IMR-90 (cell line): ENCODE results near the gene NOA1. TPM values are rescaled to one million over a fixed set of nuclear protein-coding genes. Genes with fewer than 3 reads are reported as not detected.

Experiments used
- ATAC-seq: fragments of 200-7000 bp; cut with Tn5 transposase; 2 replicates; pipeline ENCODE4 v1.9.1; 2020; ENCODE audit warnings: low read depth, mild to moderate bottlenecking, moderate library complexity
- BruUV-seq: library from RNA; stranded (reverse); fragments of 400-500 nt; replicated peaks from 2 replicates; lab custom pipeline; 2021; lab: Mats Ljungman, UMichigan
- CTCF ChIA-PET: fragments of 300-600 bp; formaldehyde crosslinking; extraction: SDS; loops from one replicate; lab custom pipeline; 2021; ENCODE audit warnings: antibody characterized with exemption; lab: Yijun Ruan, JAX
- POLR2A ChIA-PET: fragments of 300-600 bp; sonication (Branson Sonifier 250); formaldehyde crosslinking; loops from one replicate; lab custom pipeline; 2022; ENCODE audit warnings: antibody characterized with exemption; ENCODE audit not compliant: unreplicated experiment; lab: Charles Lee
- DNase-seq: peaks from one replicate; pipeline ENCODE4 v3.0.0; 2013
- H2AFZ ChIP-seq: replicated peaks from 2 replicates; pipeline ENCODE3; 2013; ENCODE audit warnings: low read length, mild to moderate bottlenecking; ENCODE audit not compliant: poor library complexity
- H2AK5ac ChIP-seq: 2 replicates; pipeline ENCODE4 v1.6.1; 2013; ENCODE audit warnings: low read depth, low read length, inconsistent platforms
- H2AK9ac ChIP-seq: replicated peaks from 2 replicates; pipeline ENCODE3; 2013; ENCODE audit warnings: mild to moderate bottlenecking, low read depth, low read length, moderate library complexity; ENCODE audit not compliant: poor library complexity
- H2BK120ac ChIP-seq: 2 replicates; pipeline ENCODE4 v1.6.1; 2013; ENCODE audit warnings: low read depth, low read length, inconsistent platforms
- H2BK15ac ChIP-seq: 3 replicates; pipeline ENCODE4 v1.6.1; 2013; ENCODE audit warnings: low read depth, low read length, inconsistent platforms
- H2BK20ac ChIP-seq: 2 replicates; pipeline ENCODE4 v1.6.1; 2013; ENCODE audit warnings: low read depth, mild to moderate bottlenecking, inconsistent platforms, low read length, moderate library complexity
- H2BK5ac ChIP-seq: 2 replicates; pipeline ENCODE4 v1.6.1; 2013; ENCODE audit warnings: mild to moderate bottlenecking, low read depth, low read length, inconsistent platforms; ENCODE audit not compliant: poor library complexity, severe bottlenecking
- H3K14ac ChIP-seq: replicated peaks from 2 replicates; pipeline ENCODE4 v1.6.1; 2013; ENCODE audit warnings: low read depth, low read length, inconsistent platforms
- H3K18ac ChIP-seq: 2 replicates; pipeline ENCODE4 v1.6.1; 2013; ENCODE audit warnings: low read depth, low read length, control low read depth
- H3K23ac ChIP-seq: 2 replicates; pipeline ENCODE4 v1.6.1; 2013; ENCODE audit warnings: low read depth, low read length, inconsistent platforms
- H3K27ac ChIP-seq: 2 replicates; pipeline ENCODE4 v1.5.1; 2013; ENCODE audit warnings: mild to moderate bottlenecking, control low read depth, low read length; ENCODE audit not compliant: insufficient read depth
- H3K27me3 ChIP-seq: 2 replicates; pipeline ENCODE4 v1.6.1; 2013; ENCODE audit warnings: low read length; ENCODE audit not compliant: control insufficient read depth, insufficient read depth
- H3K36me3 ChIP-seq: 2 replicates; pipeline ENCODE4 v1.6.1; 2013; ENCODE audit warnings: low read length, mixed read lengths; ENCODE audit not compliant: control insufficient read depth, insufficient read depth
- H3K4ac ChIP-seq: 2 replicates; pipeline ENCODE4 v1.6.1; 2013; ENCODE audit warnings: low read depth, low read length, inconsistent platforms
- H3K4me1 ChIP-seq: 2 replicates; pipeline ENCODE4 v1.6.1; 2013; ENCODE audit warnings: low read length, mixed read lengths; ENCODE audit not compliant: control insufficient read depth, insufficient read depth
- H3K4me2 ChIP-seq: 2 replicates; pipeline ENCODE4 v1.6.1; 2013; ENCODE audit warnings: low read depth, mild to moderate bottlenecking, control low read depth, low read length, moderate library complexity
- H3K4me3 ChIP-seq: 2 replicates; pipeline ENCODE4 v1.5.1; 2013; ENCODE audit warnings: low read depth, mild to moderate bottlenecking, control low read depth, low read length, moderate library complexity; ENCODE audit not compliant: insufficient read depth
- H3K56ac ChIP-seq: 2 replicates; pipeline ENCODE4 v1.6.1; 2013; ENCODE audit warnings: low read length, inconsistent platforms; ENCODE audit not compliant: insufficient read depth; ENCODE audit errors: extremely low read depth
- H3K79me1 ChIP-seq, 2 experiments: 2 replicates each; pipeline ENCODE4 v1.6.1; 2013; ENCODE audit warnings: low read length in 2 of 2, inconsistent platforms in 1 of 2, low read depth in 1 of 2
- H3K9ac ChIP-seq: 2 replicates; pipeline ENCODE4 v1.6.1; 2013; ENCODE audit warnings: low read depth, low read length, control low read depth
- H3K9me1 ChIP-seq: 2 replicates; pipeline ENCODE4 v1.6.1; 2013; ENCODE audit warnings: low read length, inconsistent platforms; ENCODE audit not compliant: insufficient read depth
- H3K9me3 ChIP-seq: 2 replicates; pipeline ENCODE4 v1.6.1; 2013; ENCODE audit warnings: low read length; ENCODE audit not compliant: control insufficient read depth, insufficient read depth
- H4K20me1 ChIP-seq: 2 replicates; pipeline ENCODE4 v1.6.1; 2013; ENCODE audit warnings: low read length, inconsistent platforms; ENCODE audit not compliant: insufficient read depth
- H4K5ac ChIP-seq: 2 replicates; pipeline ENCODE4 v1.6.1; 2013; ENCODE audit warnings: mild to moderate bottlenecking, low read depth, low read length, control low read depth
- H4K8ac ChIP-seq, 2 experiments: 2 replicates each; pipeline ENCODE4 v1.6.1; 2013; ENCODE audit warnings: low read depth in 2 of 2, low read length in 2 of 2, control low read depth in 1 of 2, inconsistent platforms in 1 of 2
- H4K91ac ChIP-seq: 2 replicates; pipeline ENCODE4 v1.6.1; 2013; ENCODE audit warnings: low read depth, low read length, inconsistent platforms; ENCODE audit not compliant: insufficient read depth
- BHLHE40 ChIP-seq: fragments of 150-350 bp; IDR thresholded peaks from 2 replicates; pipeline ENCODE4 v1.6.1; 2016; ENCODE audit warnings: mild to moderate bottlenecking, low read depth, low read length
- FOS ChIP-seq: fragments of 150-350 bp; IDR thresholded peaks from 2 replicates; pipeline ENCODE4 v1.6.1; 2016; ENCODE audit warnings: low read depth, low read length
- RCOR1 ChIP-seq: IDR thresholded peaks from 2 replicates; pipeline ENCODE4 v1.6.1; 2012; ENCODE audit warnings: mild to moderate bottlenecking, low read length, improper control_type of control experiment; ENCODE audit not compliant: insufficient replicate concordance
- RFX5 ChIP-seq: IDR thresholded peaks from 2 replicates; pipeline ENCODE4 v1.8.0; 2012; ENCODE audit warnings: low read depth, mild to moderate bottlenecking, low read length, moderate library complexity
- WGBS, 2 experiments: methylation state at CpG; one replicate each; pipeline versions ENCODE4 v1.1.5 to v1.1.7; 2013; ENCODE audit warnings: missing lambda C conversion rate in 2 of 2; ENCODE audit not compliant: insufficient read length in 1 of 2; ENCODE audit errors: extremely low coverage in 2 of 2; 5-methylcytosine and 5-hydroxymethylcytosine counted together
- dilution Hi-C: fragments of 300-500 bp; cut with HindIII; formaldehyde crosslinking; loops from one replicate; pipeline ENCODE4 v1.14.3; 2018; ENCODE audit warnings: low sequenced_read_pairs; ENCODE audit not compliant: unreplicated experiment
- in situ Hi-C: fragments of 300-500 bp; cut with MboI; formaldehyde crosslinking; loops from 3 replicates; pipeline ENCODE4 v1.14.3; 2019; ENCODE audit warnings: low sequenced_read_pairs, inconsistent platforms, mixed read lengths
- intact Hi-C: fragments of 100-400 bp; cut with micrococcal nuclease; formaldehyde crosslinking; loops from 2 replicates; pipeline ENCODE4 v1.10.0; 2022
- polyA plus RNA-seq, 3 experiments: library from polyadenylated mRNA; depleted of rRNA; stranded (reverse); fragments of >200 nt; gene quantifications; 2 replicates each; pipeline ENCODE4 v1.2.3, GENCODE V29; 2012; ENCODE audit warnings: low replicate concordance in 1 of 3
- total RNA-seq: library from RNA; depleted of rRNA; stranded (reverse); fragments of >200 nt; gene quantifications from 2 replicates; pipeline ENCODE4 v1.2.3, GENCODE V29; 2012
- TF ChIP-seq, protein P1 (sequence below): conservative IDR thresholded peaks from 2 replicates; pipeline ENCODE4 v1.5.1; 2012; ENCODE audit warnings: mild to moderate bottlenecking, low read depth, low read length, improper control_type of control experiment
- TF ChIP-seq, protein P2 (sequence below): fragments of 150-350 bp; IDR thresholded peaks from 2 replicates; pipeline ENCODE4 v1.6.1; 2017; ENCODE audit warnings: mild to moderate bottlenecking, antibody characterized with exemption, low read length, low read depth

NOA1 gene
- total and polyA plus RNA-seq, 2 of the 4 experiments (the other 2 are of a cell fraction): 10.4 to 10.8 TPM

DNA sequence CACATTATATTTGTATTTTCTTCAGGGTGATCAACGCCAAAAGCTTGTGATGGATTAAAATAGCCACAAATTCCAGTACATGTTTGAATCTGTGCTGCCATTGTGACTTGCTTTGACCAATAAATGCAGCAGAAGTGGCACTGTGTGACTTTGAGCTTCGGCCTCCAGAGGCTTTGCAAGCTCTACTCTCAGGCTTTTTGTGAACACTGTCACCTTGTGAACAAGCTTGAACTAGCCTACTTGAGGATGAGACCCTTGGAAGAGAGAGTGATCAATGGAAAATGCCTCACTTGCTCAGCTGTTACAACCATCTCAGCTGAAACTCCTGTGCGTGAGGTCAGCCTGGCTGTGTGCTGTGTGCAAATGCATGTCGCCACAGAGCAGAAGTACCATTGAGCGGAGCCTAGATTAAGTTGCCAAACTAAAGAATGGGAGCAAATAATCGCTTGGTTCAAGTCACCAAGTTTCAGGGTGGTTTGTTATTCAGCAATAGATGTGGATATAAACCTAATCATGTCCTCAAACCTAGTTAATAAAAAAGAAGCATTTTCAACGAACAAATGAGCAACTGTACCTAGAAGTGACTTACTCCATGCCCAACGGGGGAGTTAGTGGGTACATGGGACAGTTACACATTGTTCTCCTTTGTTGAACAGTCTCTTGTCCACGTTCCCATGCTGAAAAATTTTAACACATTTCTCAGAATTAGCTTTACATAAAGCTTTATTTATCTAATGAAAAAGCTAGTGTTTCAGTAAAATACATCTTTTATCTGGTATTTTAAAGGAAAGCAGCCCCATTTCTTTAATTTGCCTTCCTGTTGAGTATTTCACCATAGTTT is 23.5 kb downstream of the NOA1 start (continued):
- no peak for TF ChIP-seq RCOR1
- TF ChIP-seq, protein P1, sequence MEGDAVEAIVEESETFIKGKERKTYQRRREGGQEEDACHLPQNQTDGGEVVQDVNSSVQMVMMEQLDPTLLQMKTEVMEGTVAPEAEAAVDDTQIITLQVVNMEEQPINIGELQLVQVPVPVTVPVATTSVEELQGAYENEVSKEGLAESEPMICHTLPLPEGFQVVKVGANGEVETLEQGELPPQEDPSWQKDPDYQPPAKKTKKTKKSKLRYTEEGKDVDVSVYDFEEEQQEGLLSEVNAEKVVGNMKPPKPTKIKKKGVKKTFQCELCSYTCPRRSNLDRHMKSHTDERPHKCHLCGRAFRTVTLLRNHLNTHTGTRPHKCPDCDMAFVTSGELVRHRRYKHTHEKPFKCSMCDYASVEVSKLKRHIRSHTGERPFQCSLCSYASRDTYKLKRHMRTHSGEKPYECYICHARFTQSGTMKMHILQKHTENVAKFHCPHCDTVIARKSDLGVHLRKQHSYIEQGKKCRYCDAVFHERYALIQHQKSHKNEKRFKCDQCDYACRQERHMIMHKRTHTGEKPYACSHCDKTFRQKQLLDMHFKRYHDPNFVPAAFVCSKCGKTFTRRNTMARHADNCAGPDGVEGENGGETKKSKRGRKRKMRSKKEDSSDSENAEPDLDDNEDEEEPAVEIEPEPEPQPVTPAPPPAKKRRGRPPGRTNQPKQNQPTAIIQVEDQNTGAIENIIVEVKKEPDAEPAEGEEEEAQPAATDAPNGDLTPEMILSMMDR: no peak

DNA sequence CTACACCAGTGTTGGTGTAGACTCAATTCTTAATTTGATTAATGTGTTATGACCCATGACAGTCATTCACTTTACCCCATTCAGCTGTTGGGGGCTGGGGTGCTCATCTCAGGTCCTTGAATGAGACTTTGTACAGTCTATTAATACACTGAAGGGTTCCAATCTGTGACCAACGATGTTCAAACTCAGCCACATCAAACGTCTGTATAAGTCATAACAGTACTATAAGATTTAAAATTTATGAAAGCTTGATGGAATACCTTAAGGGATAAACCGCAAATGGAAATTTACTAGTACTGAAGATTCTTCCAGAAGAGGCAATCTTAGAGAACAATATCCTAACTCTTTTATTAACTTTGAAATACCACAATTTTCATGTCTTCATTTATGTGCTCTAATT is 36.0 kb downstream of the NOA1 start:
- peaks cover 6% of the 10 kb centered on the region; the same call in 1 of the 2 replicates for H3K36me3 ChIP-seq
- H3K9me1 ChIP-seq: peaks cover 3% of the 10 kb centered on the region; the same call in 1 of the 2 replicates
- no peak overlapping the region for H3K23ac ChIP-seq
- H2AFZ ChIP-seq: no peak overlapping the region
- in situ Hi-C loops (no loop called here), intact Hi-C loops (no loop called here), dilution Hi-C loops (no loop called here)
- no peaks in the 10 kb centered on the region for H3K27me3 ChIP-seq
- no peak overlapping the region for H2AK5ac ChIP-seq
- H3K4me1 ChIP-seq: peaks cover 2% of the 10 kb centered on the region; the same call in 1 of the 2 replicates
- H3K9me3 ChIP-seq: no peaks in the 10 kb centered on the region
- H3K79me1 ChIP-seq: peaks cover 8 to 19% of the 10 kb centered on the region in 2 experiments; a peak in 2 of 4 replicates
- BruUV-seq: TSS peak; percentile 12
- H3K4me3 ChIP-seq: no peak overlapping the region
- H3K9ac ChIP-seq: no peak overlapping the region
- H4K5ac ChIP-seq: no peak overlapping the region
- no peak overlapping the region for H3K4ac ChIP-seq
- no peaks in the 10 kb centered on the region for H4K20me1 ChIP-seq
- H3K18ac ChIP-seq: no peak overlapping the region
- no peak overlapping the region for H2BK15ac ChIP-seq
- no peak overlapping the region for H3K56ac ChIP-seq
- no CpG with 5 or more reads among the region's 3 CpGs for WGBS, 2 experiments
- H2BK20ac ChIP-seq: no peak overlapping the region
- DNase-seq (no peak), ATAC-seq (no peak)
- no peak overlapping the region for H3K4me2 ChIP-seq
- no peak overlapping the region for H2BK120ac ChIP-seq
- no peak for TF ChIP-seq BHLHE40
- no peak for TF ChIP-seq RFX5
- TF ChIP-seq FOS: no peak
- TF ChIP-seq, protein P2, sequence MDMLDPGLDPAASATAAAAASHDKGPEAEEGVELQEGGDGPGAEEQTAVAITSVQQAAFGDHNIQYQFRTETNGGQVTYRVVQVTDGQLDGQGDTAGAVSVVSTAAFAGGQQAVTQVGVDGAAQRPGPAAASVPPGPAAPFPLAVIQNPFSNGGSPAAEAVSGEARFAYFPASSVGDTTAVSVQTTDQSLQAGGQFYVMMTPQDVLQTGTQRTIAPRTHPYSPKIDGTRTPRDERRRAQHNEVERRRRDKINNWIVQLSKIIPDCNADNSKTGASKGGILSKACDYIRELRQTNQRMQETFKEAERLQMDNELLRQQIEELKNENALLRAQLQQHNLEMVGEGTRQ: no peak
- H2AK9ac ChIP-seq: no peak overlapping the region
- ChIA-PET CTCF (interaction anchor here (0.5 kb wide), 1 partner anchor 149 kb away, joined by 3 read pairs; no protein-coding TSS in a partner anchor), POLR2A (no interaction called here)
- H4K91ac ChIP-seq: no peak overlapping the region
- H2BK5ac ChIP-seq: no peak overlapping the region
- no peak overlapping the region for H3K27ac ChIP-seq
- H4K8ac ChIP-seq: no peak overlapping the region
- no peak overlapping the region for H3K14ac ChIP-seq
